ENCODE data around the gene ZBTB20.

GRCh38 chr3:114455432-114455831 lies 691.7 kb downstream of the ZBTB20 start:
- TF ChIP-seq CTCF (IDR thresholded peaks at IDR 0.05) (no peak), POLR2A (IDR thresholded peaks at IDR 0.05) (no peak)

Measured in right lobe of liver (tissue), 4 donors.